ENCODE results near the gene PRRC2B. TPM values are rescaled to one million over a fixed set of nuclear protein-coding genes. Genes with fewer than 3 reads are reported as not detected.

Gene PRRC2B
- polyA plus RNA-seq, 3 donors: 31.8 to 66.5 (median 54.8) TPM

- H3K27ac ChIP-seq (ENCODE audit: low read depth, low read length): no peak overlapping the region
These were observed 82.3 kb downstream of the PRRC2B start for GRCh38 chr9:131475956-131476776.

DNA sequence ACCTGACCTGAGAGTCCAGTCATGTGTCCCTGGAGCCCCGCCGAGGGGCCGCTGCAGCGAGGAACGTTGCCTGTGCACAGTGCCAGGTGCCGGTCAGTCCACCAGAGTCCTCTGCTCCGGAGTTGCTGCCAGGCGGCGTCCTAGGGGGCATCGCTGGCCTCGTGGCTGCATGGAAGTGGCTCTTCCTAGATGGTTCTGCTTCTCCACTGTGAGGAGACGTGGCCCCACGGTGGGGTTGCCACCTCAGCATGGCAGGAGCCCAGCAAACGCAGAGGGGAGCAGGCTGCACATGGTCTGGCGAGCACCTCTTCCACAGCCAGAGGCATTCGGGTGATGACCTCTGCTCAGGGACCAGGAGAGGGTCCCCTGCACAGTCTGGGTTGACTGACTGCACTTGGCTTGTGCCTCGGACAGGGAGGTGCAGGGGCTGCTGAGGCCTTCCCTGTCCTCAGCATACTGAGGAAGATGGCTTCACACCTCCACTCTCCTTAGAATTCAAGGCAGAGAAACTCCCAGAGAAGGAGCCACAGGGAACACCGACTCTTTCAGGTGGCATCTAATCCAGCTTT, 83.0 kb downstream of the PRRC2B start:
- no peak overlapping the region for H3K27ac ChIP-seq (ENCODE audit: low read depth, low read length)
- WGBS, 3 donors: 89 to 92% (median 89%) methylated on average over 12 to 18 of the region's 18 CpGs

More at GRCh38 chr9:131475956-131476776, 82.3 kb downstream of the PRRC2B start:
- WGBS, 3 donors: 87 to 93% (median 89%) methylated on average over 36 to 40 of the region's 40 CpGs

DNA sequence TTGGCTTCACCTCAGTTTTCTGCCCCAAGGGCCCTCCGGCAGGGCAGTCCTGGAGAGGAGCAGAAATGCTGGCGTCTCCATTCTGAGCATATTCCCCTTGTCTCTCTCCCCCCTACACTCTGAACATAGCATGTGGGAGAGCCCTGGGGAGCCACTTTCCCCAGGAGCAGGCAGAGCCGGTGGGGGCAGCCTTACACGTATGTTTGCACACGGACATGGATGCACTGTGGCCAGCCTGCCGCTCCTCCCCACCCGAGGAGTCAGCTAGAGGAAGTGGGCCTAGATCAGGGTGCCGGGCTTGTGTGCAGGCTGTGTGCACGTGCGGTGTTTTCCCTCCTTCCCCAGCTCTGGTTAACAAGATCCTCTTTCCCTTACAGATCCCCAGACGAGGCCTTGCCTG, 83.5 kb downstream of the PRRC2B start:
- H3K27ac ChIP-seq (ENCODE audit: low read depth, low read length): no peak overlapping the region
- WGBS, 3 donors: 77 to 84% (median 82%) methylated on average over 11 of the region's 11 CpGs

DNA sequence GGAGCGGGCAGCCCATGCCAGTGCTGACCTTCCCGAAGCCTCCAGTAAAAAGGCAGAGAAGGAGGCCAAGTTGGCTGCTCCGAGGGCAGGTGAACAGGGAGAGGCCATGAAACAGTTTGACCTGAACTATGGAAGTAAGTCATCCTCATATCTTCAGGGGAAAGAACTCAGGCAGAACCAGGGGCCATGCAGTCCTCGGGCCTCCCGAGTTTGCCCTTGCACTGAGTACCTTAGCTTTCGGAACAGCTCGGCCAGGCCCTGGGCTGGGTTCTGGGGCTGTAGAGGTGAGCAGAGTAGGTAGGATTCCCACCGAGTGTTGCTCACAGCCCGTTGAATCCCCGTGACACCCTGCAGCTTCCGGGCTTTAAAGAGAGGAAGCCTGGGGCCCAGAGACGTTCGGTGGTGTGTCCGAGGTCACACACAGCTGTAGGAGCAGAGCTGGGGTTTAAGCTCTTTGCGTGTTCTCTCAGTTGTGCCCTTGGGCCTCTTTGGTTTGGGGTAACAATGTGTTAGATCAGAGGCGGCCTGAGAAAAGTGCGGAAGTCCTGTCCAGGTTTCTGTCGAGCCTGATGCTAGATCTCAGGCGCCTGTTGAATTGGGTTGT, 84.0 kb downstream of the PRRC2B start:
- no peak overlapping the region for H3K27ac ChIP-seq (ENCODE audit: low read depth, low read length)
- WGBS, 3 donors: 88 to 91% (median 90%) methylated on average over 19 of the region's 19 CpGs

- no peak overlapping the region for H3K27ac ChIP-seq (ENCODE audit: low read depth, low read length)
- WGBS, 3 donors: 42 to 61% (median 59%) methylated on average over 12 of the region's 12 CpGs
These were observed 84.6 kb downstream of the PRRC2B start for GRCh38 chr9:131478421-131478868.

GRCh38 chr9:131478911-131479310, 85.0 kb downstream of the PRRC2B start:
- no peak overlapping the region for H3K27ac ChIP-seq (ENCODE audit: low read depth, low read length)

DNA sequence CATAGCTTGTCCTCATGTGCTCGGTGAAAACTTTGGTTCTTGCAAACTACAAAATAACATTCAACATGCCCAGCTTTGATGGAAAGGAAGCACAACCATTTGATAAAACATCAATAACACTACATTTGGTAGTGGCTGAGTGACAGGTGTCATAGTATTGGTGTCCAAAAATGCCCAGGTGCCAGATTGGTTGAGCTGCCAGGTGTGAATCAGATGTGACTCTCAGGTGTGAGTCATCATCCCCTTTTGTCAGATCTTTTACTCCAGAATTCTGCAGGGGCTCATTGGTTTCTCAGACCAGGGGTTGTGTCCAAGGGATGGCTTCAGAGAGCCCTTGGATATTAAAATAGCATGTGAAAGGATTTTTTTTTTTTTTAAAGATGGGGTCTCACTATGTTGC, 86.4 kb downstream of the PRRC2B start:
- H3K27ac ChIP-seq (ENCODE audit: low read depth, low read length): no peak overlapping the region
- WGBS, 3 donors: 83 to 97% (median 95%) methylated on average over 1 of the region's 1 CpG

More at GRCh38 chr9:131478911-131479310, 85.0 kb downstream of the PRRC2B start:
- WGBS, 3 donors: 89 to 93% (median 91%) methylated on average over 10 of the region's 10 CpGs

DNA sequence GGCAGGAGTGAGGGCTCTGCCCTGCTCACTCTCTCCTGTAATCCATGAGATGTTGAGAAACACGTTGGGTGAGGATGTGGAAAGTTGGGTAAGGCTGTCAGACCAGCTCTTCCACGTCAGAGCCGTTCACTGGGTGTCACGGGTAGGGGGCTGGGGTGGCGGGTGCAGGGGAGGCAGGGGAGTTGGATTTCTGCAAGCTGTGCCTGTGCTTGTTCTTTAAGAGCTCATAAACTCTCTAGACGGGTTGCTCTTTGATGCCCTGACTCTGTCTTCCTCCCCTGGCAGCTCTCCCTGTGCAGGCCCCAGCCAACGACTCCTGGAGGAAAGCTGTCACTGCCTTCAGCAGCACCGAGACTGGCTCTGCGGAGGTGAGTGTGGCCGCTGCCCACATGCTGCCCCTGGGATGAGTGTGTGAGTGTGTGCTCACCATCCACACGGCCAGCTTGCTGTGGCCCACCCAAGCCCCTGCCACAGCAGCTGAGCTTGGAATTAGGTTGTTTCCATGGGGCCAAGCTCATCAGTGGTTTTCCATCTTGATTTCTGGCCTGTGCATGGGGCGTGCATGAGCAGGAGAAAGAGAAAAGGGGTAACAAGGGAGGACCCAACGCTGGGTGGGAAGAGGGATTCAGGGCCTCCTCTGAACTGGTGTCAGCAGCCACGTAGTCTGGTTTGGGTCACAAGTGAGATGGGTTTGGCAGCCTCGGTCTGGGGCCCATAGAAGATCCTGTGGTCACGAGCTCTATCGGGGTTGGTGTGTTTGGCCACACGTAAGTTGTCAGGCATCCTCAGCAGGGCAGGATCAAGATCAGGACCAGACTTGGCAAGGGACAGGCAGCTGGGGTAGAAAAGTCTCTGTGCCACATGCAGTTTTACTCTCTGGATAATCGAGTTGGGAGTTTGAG, 87.8 kb downstream of the PRRC2B start:
- WGBS, 3 donors: 76 to 85% (median 82%) methylated on average over 18 to 19 of the region's 19 CpGs
- no peak overlapping the region for H3K27ac ChIP-seq (ENCODE audit: low read depth, low read length)

DNA sequence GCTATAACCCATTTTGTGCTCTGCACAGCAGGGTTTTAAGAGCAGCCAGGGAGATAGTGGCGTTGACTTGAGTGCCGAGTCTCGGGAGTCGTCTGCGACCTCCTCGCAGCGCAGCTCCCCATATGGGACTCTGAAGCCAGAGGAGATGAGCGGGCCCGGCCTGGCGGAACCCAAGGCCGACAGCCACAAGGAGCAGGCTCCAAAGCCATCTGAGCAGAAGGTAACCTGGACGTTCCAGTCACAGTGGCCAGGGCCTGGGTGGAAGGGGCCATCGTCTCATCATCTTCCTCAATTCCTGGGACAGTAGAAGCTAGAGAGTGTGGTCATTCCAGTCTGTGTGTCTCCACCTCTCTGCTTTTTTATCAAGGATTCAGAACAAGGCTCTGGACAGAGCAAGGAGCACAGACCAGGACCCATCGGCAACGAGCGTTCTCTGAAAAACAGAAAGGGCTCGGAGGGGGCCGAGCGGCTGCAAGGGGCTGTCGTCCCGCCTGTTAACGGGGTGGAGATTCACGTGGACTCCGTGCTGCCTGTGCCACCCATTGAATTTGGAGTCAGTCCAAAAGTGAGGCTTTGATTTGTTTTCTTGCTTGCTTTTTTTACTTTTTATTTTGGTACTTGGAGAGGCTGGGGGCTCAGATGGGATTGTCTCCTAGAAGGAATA, 88.6 kb downstream of the PRRC2B start:
- no peak overlapping the region for H3K27ac ChIP-seq (ENCODE audit: low read depth, low read length)
- 88 to 91% (median 90%) methylated on average over 24 of the region's 24 CpGs for WGBS, 3 donors

GRCh38 chr9:131483319-131484050, 89.6 kb downstream of the PRRC2B start:
- WGBS, 3 donors: 87 to 88% (median 87%) methylated on average over 9 of the region's 9 CpGs
- no peak overlapping the region for H3K27ac ChIP-seq (ENCODE audit: low read depth, low read length)

DNA sequence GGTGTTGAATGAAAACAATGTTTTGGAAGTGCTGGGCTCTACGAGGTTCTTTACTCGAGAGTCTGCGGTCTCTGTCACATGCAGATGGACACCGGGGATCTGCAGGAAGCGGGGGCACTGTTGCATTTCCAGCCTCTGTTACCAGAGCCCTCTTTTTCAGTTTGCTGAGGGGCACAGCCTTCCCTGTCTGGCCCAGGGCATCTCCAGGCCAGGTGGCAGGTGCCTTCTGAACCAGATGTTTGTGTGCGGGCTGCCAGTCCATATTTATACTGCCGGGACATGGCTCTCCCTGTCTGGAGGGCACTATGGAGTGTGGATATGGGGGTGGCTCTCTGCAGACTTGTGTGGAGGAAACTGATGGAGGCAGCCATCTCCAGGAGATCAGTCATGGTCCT, 90.2 kb downstream of the PRRC2B start:
- WGBS, 3 donors: 95 to 96% (median 95%) methylated on average over 7 of the region's 7 CpGs
- H3K27ac ChIP-seq (ENCODE audit: low read depth, low read length): no peak overlapping the region

DNA sequence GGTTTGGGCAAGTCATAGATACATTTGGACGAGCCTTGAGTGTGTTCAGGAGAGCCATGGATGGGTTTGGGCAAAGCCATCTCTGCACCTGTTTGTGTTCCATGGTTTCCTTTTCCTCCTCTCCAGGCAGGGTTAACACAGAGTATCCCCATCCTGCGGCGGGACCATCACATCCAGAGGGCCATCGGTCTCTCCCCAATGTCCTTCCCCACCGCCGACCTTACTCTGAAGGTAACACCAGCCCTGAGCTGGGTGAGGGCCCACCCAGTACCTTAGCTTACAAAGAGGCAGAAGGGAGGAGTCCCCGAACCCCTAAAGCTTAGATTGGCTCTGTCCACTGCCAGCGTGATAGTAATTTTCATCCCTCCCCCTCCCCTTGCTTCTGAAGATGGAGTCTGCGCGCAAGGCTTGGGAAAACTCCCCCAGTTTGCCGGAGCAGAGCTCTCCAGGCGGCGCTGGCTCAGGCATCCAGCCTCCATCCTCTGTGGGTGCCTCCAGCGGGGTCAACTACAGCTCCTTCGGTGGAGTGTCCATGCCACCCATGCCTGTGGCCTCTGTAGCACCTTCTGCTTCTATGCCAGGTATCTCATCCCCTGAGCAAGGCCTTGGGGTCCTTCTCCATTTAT, 90.8 kb downstream of the PRRC2B start:
- 94 to 96% (median 95%) methylated on average over 15 of the region's 15 CpGs for WGBS, 3 donors
- no peak overlapping the region for H3K27ac ChIP-seq (ENCODE audit: low read depth, low read length)

- WGBS, 3 donors: 91 to 94% (median 93%) methylated on average over 12 of the region's 12 CpGs
- no peak overlapping the region for H3K27ac ChIP-seq (ENCODE audit: low read depth, low read length)
These were observed 91.3 kb downstream of the PRRC2B start for GRCh38 chr9:131485206-131485605.

GRCh38 chr9:131485728-131486422, 92.0 kb downstream of the PRRC2B start:
- no peak overlapping the region for H3K27ac ChIP-seq (ENCODE audit: low read depth, low read length)

DNA sequence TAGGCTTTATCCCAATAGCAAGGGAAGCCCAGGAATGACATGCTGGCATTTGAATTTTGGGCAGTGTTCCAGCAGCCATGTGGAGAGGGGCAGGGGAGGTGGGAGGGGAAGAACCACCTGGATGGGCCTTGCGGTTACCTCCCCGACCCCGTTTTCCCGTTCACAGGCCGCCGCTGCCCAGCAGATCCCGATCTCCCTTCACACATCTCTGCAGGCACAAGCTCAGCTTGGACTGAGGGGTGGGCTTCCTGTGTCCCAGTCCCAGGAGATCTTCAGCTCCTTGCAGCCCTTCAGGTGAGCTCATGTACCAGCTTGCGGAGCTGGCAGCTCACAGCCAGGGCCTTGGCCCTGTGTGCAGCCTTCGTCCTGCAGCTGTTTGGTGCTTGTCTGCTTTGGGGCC, 93.1 kb downstream of the PRRC2B start:
- 88 to 92% (median 89%) methylated on average over 9 of the region's 9 CpGs for WGBS, 3 donors
- no peak overlapping the region for H3K27ac ChIP-seq (ENCODE audit: low read depth, low read length)

More at GRCh38 chr9:131485728-131486422, 92.0 kb downstream of the PRRC2B start:
- WGBS, 3 donors: 82 to 89% (median 89%) methylated on average over 19 of the region's 19 CpGs

DNA sequence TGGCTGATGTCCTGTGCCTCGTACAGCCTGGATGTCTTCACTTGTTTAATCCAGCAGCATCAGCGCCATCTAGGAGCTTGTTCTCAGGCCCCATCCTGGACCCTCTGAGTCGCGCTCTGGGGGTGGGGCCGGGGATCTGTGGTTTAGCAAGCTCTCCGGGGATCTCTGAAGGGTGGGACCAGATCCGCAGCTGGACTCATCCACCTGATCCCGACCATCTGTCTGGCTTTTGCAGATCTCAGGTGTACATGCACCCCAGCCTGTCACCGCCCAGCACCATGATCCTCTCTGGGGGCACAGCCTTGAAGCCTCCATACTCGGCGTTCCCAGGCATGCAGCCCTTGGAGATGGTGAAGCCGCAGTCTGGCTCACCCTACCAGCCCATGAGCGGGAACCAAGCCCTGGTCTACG, 93.7 kb downstream of the PRRC2B start:
- no peak overlapping the region for H3K27ac ChIP-seq (ENCODE audit: low read depth, low read length)
- WGBS, 3 donors: 80 to 90% (median 82%) methylated on average over 12 to 14 of the region's 14 CpGs

All from adipose tissue (tissue), 3 donors.